ENCODE results near the gene NCOA5.

Gene NCOA5

DNA sequence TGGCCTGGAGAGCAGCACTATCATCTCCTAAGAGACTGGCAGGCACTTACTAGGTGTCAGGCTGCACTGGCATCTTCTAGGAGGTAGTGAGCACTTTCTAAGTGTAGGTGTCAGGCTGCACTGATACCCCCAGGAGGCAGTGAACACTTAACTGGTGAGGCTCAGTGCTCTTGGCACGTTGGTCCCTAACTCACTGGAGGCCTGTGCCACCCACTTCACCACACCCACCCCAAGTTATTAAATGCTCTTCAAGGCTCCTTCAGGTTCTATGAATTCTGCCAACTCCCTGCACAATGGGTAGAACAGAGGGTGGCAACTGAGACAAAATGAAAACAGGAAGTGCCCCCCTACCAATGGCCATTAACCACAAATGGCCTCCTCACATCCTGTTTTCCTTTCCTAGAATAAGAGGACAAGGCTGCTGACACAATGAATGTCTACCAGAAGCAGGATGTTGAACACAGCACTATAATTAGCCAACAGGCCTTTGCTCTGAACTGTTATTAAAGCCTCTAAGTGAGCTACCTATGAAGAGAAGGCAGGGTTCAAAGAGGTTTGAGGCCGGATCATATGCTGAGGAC is 29.4 kb downstream of the NCOA5 start:
- FAIRE-seq, result no peak

GRCh38 chr20:46058599-46059281 is 31.0 kb downstream of the NCOA5 start:
- FAIRE-seq, result no peak

DNA sequence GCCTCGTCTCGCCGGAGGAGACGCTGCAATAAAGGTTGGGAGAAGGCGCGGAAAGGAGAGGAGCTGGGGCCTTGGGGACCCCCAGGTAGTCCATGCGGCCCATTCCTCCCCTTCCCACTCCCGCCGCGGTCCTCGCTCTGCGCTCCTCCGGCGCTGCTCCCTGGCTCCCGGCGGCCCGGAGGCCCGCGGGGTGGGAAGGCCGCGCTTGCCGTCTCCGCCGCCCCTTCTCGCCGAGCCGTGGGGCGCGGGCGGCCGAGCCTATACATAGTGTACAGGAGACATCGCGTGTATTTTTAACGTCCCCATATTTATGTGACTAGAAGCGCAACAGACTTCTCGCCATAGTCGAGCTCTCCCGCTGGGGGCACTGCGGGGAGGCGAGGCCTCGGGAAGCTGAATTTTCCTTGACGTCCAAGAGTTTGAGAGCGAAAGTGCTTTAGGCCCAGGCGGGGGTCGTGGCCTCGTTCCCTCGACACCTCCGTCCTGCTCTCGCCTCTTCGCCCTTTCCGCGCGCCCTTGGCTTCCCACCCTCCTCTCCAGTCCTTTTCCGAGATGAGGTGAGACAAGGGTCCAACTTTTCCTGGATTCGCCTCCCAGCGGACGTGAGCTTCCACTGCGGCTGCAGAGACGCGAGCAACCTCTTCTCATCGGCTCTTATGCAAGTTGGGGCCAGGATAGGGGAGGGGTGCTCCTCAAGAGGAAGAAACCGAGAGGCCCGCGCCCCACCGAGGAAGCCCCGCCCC is 31.7 kb downstream of the NCOA5 start:
- FAIRE-seq, result no peak

- no peak for FAIRE-seq
Observed at GRCh38 chr20:46056970-46057855, 32.5 kb downstream of the NCOA5 start.

GRCh38 chr20:46056027-46056833 is 33.5 kb downstream of the NCOA5 start:
- FAIRE-seq, result no peak

DNA sequence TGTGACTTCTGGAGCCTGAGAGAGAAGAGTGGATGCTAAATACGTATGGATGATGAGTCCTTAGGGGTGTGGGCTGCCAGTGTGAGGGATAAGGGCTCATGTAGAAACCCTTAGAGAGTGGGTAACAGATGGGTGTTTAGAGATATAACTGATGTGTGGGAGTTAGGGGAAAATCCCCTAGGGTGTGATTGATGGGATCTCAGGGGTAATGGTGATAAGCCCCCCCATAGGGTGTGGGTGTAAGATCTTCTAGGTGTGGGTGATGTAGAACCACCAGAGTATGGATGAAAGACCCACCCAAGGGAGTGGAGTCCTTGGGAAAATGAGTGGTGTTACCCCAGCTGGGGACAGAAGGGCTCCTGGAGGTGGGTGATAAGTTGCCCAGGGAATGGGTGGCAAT is 34.5 kb downstream of the NCOA5 start:
- no peak for FAIRE-seq

- FAIRE-seq, result no peak
Observed at GRCh38 chr20:46054606-46055005, 35.2 kb downstream of the NCOA5 start.

GRCh38 chr20:46053416-46053815 is 36.3 kb downstream of the NCOA5 start:
- FAIRE-seq, result no peak

GRCh38 chr20:46051556-46052308 is 38.0 kb downstream of the NCOA5 start:
- no peak for FAIRE-seq

DNA sequence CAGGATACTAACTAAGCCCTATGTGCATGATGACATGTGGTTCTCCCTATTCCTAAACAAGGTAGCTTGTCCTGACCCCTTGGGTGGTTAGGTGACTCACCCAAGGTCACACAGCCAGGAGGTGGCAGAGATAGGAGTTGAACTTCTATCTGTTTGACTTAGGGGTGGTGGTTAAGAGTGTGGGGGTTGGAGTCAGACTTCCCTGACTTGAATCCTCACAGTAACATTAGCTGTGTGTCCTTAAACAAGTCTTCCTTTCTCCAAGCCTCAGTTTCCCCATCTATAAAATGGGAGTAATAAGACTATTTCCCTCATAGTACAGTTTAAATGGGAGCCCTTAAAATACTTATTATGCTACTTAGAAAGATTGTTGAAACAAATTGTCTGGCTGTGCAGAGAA is 38.9 kb downstream of the NCOA5 start:
- no peak for FAIRE-seq

DNA sequence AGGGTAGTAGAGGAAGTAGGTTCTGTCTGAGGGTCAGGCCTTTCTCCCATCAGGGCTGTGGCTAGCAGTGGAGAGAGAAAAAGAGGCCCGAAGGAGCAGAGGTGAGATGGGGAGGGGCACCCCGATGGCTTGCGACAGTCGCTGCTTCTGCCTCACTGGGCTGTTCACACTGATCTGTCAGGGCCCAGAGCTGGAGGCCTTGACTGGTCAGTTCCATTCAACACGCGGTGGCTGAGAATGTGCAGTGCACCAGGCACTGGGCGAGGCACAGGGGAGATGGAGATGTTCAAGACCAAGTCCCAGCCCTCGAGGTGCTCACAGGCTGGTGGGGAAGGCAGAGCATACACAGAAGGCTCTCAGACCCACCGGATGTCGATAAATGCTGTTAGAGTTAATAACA is 39.3 kb downstream of the NCOA5 start:
- no peak for FAIRE-seq

GRCh38 chr20:46049815-46050214 is 39.9 kb downstream of the NCOA5 start:
- no peak for FAIRE-seq

DNA sequence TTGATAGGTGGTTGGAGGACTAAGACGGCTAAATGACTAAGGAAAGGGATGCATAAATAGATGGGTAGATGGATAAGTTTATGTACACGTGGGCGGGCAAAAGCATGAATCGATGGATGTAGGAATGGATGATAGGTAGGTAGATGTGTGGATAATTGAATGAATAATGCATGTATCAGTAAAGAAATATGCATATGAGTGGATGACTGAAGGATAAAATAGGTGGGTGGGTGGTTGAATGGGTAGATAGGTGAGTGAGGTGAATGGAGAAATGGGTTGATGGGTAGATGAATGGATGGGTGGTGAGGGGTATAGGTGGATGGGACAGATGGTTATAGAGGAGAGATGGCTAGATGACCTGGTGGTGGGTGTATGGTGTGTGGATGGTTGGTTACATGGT is 40.6 kb downstream of the NCOA5 start:
- no peak for FAIRE-seq

GRCh38 chr20:46047821-46048220 is 41.9 kb downstream of the NCOA5 start:
- no peak for FAIRE-seq

DNA sequence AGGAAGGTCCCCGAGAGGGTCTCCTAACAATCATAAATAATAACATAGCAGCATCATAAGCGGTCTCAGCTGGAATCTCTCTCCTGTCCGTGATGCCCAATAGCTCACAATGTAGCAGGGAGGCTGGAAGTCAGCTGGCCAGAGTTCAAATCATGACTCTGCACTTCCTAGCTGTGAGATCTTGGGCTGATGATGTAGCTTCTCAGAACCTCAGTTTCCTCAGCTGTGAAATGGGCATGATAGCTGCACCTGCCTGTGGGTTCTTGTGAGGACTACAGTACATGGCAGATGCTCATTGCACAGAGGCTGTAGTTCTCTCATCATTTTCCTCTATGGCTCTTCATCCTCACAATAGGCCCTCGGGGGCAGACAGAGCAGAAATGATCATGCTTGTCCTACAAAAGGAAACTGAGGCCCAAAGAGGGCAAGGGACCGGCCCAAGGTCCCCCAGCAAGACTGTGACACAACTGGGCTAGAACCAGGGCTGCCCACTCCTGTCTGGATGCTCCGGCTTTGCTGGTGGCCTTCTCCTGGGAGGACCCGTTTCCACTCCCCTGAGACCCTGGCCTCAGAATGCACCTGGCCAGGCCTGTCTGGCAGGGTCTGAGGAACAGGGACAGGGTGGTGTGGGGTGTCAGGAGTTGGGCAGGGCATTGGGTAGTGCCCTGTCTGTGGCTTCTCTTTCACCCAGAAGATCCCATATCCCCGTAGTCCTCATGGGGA is 43.0 kb downstream of the NCOA5 start:
- FAIRE-seq, result no peak

DNA sequence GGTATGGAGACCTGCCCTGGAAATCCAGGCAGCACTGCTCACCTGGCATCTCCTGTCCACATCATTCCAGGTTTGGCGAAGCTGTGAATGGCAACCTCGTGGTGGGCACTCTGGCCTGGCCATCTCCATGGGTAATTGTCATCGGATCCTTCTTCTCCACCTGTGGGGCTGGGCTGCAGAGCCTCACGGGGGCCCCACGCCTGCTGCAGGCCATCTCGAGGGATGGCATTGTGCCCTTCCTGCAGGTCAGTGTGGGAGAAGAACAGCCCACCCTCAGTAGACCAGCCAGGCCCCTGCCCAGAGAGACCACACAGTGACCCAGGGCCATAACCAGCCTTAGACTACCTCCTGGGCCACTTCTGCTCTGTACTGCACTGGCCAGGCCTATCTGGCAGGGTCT is 44.9 kb downstream of the NCOA5 start:
- no peak for FAIRE-seq

DNA sequence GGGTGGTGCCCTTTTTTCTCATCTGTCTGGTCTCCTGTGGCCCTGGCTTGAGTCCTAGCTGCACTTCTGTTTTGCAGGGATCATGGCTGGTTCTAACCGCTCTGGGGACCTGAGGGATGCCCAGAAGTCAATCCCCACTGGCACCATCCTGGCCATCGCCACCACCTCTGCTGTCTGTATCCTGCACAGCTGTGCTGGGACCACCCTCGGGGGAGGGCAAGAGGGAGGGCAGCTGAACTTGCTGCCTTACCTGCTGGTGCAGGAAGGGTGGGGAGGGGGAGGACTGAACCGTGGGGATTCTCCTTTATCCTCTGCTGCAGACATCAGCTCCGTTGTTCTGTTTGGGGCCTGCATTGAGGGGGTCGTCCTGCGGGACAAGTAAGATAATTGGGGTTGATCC is 46.2 kb downstream of the NCOA5 start:
- FAIRE-seq, result no peak

DNA sequence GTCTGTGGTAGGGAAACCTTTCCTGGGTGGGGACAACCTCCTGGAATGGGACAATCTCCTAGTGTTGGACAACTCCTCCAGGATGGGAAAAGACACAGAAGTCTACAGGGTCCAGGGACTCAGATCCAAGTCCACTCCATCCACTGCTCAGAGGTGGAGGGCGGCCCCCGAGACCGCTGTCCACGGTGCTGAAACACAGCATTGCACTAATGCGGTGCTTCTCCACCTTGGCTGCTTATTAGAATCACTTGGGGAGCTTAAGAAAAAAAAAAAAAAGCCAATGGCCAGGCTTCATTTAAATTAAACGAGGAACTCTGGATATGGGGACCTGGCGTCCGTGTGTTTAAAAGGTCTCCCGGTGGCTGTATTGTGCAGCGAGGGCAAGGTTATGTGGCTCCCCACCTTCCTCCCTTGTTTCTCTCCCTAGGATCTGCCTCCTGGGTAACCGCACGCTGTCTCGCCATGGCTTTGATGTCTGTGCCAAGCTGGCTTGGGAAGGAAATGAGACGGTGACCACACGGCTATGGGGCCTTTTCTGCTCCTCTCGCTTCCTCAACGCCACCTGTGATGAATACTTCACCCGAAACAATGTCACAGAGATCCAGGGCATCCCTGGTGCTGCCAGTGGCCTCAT is 48.7 kb downstream of the NCOA5 start:
- no peak for FAIRE-seq

DNA sequence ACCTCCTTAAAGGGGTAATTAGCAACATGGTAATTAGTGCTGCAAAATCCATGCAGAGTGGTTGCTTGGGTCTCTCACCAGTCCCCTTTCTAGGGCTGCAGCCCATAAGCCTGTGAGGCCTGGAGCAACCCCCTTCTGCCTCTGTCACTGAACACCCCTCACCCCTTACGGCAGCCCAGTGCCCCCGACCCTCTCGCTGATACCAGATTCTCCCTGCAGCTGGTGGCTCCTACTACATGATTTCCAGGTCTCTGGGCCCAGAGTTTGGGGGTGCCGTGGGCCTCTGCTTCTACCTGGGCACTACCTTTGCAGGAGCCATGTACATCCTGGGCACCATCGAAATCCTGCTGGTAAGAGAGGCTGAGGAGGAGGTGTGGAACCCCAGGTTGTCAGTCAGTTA is 52.7 kb downstream of the NCOA5 start:
- no peak for FAIRE-seq

DNA sequence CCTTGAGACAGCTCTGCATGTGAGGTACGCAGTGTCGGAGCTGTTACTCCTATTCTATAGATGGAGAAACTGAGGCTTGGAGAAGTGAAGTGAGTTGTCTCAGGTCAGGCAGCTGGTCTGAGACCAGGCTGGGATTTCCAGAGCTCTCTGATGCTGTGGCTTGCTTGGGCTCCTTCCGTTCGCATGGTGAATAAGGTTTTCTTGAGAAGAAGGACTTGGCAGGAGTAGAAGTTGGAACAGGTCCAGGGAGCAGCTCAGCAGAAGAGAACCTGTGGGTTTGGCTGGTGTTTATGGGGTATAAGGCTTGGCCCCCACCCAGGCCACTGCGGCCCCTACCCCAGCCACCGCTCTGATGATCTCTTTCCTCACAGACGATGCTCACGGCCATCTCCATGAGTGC is 53.4 kb downstream of the NCOA5 start:
- no peak for FAIRE-seq
